Prostate gland (tissue), 2 donors: Measurements from ENCODE around the gene CAMKK1. TPM values are rescaled to one million over a fixed set of nuclear protein-coding genes. Genes with fewer than 3 reads are reported as not detected.

ENCODE experiments used
- DNase-seq: peaks from one replicate; pipeline ENCODE4 v3.0.0-alpha.2; 2019; ENCODE audit warnings: low spot score
- H3K27ac ChIP-seq, 2 donors: fragments of 200-600 bp; sonication (generic); 2 replicates each; pipeline ENCODE4 v1.5.1; 2017 to 2019
- H3K27me3 ChIP-seq: fragments of 200-600 bp; sonication (generic); replicated peaks from 2 replicates; pipeline ENCODE4 v1.5.1; 2019; ENCODE audit not compliant: insufficient read depth
- H3K36me3 ChIP-seq, 2 donors: fragments of 200-600 bp; sonication (generic); 1 replicate in 1 of 2; 2 replicates in 1 of 2; pipeline versions ENCODE4 v1.5.1 to v1.8.1; 2017 to 2019
- H3K4me1 ChIP-seq: fragments of 200-600 bp; sonication (generic); replicated peaks from 2 replicates; pipeline ENCODE4 v1.5.1; 2019
- H3K4me3 ChIP-seq, 2 donors: fragments of 200-600 bp; sonication (generic); 2 replicates each; pipeline ENCODE4 v1.5.1; 2017 to 2019
- H3K9me3 ChIP-seq: fragments of 200-600 bp; sonication (generic); 2 replicates; pipeline ENCODE4 v1.5.1; 2017
- POLR2A ChIP-seq: fragments of 450-650 bp; IDR thresholded peaks from one replicate; pipeline ENCODE4 v1.6.1; 2016; ENCODE audit warnings: antibody characterized with exemption, mild to moderate bottlenecking
- POLR2AphosphoS5 ChIP-seq: sonication (generic); formaldehyde crosslinking; IDR thresholded peaks from one replicate; pipeline ENCODE4 v1.6.1; 2017; ENCODE audit warnings: antibody characterized with exemption
- WGBS: methylation state at CpG from one replicate; pipeline ENCODE4 v1.1.5; 2018; 5-methylcytosine and 5-hydroxymethylcytosine counted together
- intact Hi-C: fragments of 100-400 bp; cut with DNase I; formaldehyde crosslinking; loops from one replicate; pipeline ENCODE4 v1.14.2; 2022
- total RNA-seq, 2 donors: library from RNA; depleted of rRNA; stranded (reverse); fragments of >200 nt; gene quantifications; one replicate each; pipeline ENCODE4 v1.1.0, GENCODE V29; 2016
- TF ChIP-seq, protein P1 (sequence below), 4 experiments: fragments of 200-600 bp in 2 of 4; fragments of 450-650 bp in 2 of 4; sonication (generic) in 2 of 4; IDR thresholded peaks; 1 replicate in 3 of 4; 2 replicates in 1 of 4; pipeline ENCODE4 v1.5.1; 2016 to 2019; ENCODE audit warnings: antibody characterized with exemption in 4 of 4, mild to moderate bottlenecking in 2 of 4, moderate library complexity in 2 of 4

Gene CAMKK1
- total RNA-seq, 2 donors from 2014 or later, result 2.0 to 12.8 TPM

DNA sequence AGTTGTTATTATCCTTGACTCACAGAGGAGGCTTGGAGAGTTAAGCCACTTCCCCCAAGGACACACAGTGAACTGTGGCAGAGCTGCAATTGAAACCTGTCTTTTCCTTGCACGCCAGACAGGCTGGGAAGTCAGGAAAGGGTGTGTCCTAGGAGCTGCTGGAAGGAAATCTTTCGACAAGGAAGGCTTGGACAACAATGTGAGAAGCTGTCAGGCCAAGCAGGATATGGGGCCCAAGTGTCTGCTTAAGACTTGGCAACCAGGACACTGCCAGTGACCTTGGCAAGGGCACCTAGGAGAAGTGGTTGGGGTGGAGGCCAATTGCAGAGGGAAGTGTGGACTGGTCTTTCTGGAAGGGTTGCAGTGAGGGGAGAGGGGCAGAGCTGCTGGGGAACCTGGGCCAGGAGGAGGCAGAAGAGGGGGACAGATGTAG lies 2.1 kb upstream of the CAMKK1 start:
- 4% methylated on average over 2 of the region's 2 CpGs for WGBS
- TF ChIP-seq, protein P1, sequence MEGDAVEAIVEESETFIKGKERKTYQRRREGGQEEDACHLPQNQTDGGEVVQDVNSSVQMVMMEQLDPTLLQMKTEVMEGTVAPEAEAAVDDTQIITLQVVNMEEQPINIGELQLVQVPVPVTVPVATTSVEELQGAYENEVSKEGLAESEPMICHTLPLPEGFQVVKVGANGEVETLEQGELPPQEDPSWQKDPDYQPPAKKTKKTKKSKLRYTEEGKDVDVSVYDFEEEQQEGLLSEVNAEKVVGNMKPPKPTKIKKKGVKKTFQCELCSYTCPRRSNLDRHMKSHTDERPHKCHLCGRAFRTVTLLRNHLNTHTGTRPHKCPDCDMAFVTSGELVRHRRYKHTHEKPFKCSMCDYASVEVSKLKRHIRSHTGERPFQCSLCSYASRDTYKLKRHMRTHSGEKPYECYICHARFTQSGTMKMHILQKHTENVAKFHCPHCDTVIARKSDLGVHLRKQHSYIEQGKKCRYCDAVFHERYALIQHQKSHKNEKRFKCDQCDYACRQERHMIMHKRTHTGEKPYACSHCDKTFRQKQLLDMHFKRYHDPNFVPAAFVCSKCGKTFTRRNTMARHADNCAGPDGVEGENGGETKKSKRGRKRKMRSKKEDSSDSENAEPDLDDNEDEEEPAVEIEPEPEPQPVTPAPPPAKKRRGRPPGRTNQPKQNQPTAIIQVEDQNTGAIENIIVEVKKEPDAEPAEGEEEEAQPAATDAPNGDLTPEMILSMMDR (IDR thresholded peaks at IDR 0.05), result no peak
- TF ChIP-seq POLR2A (no peak), POLR2AphosphoS5 (peak; percentile 65)
- peaks cover 13% of the 10 kb centered on the region for H3K4me1 ChIP-seq
- peak; percentile 55 for DNase-seq
- H3K4me3 ChIP-seq, result no peak overlapping the region
- peak overlapping the region; percentile 63 to 87 for H3K27ac ChIP-seq
- no peaks in the 10 kb centered on the region for H3K36me3 ChIP-seq
- no peaks in the 10 kb centered on the region for H3K27me3 ChIP-seq
- H3K9me3 ChIP-seq, result no peaks in the 10 kb centered on the region
- intact Hi-C loops, result no loop called here

DNA sequence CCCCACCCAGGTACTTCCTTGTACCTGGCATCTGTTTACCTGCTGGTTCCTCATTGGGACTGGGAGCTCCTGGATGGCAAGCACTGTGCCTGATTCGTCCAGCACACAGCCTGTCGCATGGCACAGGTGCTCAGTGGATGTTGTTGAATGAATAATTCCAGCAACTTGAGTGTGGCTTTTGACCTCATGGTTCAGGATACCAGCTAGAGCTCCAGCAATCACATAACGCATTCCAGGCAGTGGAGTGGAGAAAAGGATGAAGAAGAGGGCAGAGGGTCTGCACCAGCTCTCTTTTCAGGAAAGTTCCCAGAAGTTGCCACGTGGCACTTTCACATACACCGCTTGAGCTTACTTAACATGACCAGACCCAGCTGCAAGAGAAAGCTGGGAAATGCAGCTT lies 1.3 kb upstream of the CAMKK1 start:
- peak overlapping the region; percentile 75 to 87 for H3K27ac ChIP-seq
- intact Hi-C loops, result no loop called here
- no peak for TF ChIP-seq POLR2A
- no peak for TF ChIP-seq POLR2AphosphoS5
- TF ChIP-seq, protein P1 (IDR thresholded peaks at IDR 0.05), result no peak
- no peaks in the 10 kb centered on the region for H3K9me3 ChIP-seq
- no peaks in the 10 kb centered on the region for H3K27me3 ChIP-seq
- H3K4me3 ChIP-seq, result no peak overlapping the region
- no peaks in the 10 kb centered on the region for H3K36me3 ChIP-seq
- peaks cover 13% of the 10 kb centered on the region for H3K4me1 ChIP-seq
- WGBS, result 96% methylated on average over 5 of the region's 5 CpGs
- DNase-seq, result no peak

GRCh38 chr17:3893720-3894116 lies 865 bp upstream of the CAMKK1 start:
- H3K27me3 ChIP-seq, result no peaks in the 10 kb centered on the region
- DNase-seq, result no peak
- no peaks in the 10 kb centered on the region for H3K36me3 ChIP-seq
- H3K4me3 ChIP-seq, result peak overlapping the region in 1 of 2 donors; percentile 57
- no peaks in the 10 kb centered on the region for H3K9me3 ChIP-seq
- H3K4me1 ChIP-seq, result peaks cover 13% of the 10 kb centered on the region
- WGBS, result 72% methylated on average over 7 of the region's 7 CpGs
- TF ChIP-seq POLR2A (no peak), POLR2AphosphoS5 (no peak)
- TF ChIP-seq, protein P1 (IDR thresholded peaks at IDR 0.05), result no peak
- H3K27ac ChIP-seq, result peak overlapping the region; percentile 75 to 87
- intact Hi-C loops, result no loop called here

GRCh38 chr17:3892095-3892998 lies 506 bp downstream of the CAMKK1 start:
- Histone ChIP-seq H3K4me1 (peaks cover 23% of the 10 kb centered on the region), H3K4me3 (peak overlapping the region; percentile 55 to 57), H3K27me3 (no peaks in the 10 kb centered on the region), H3K9me3 (no peaks in the 10 kb centered on the region), H3K27ac (peak overlapping the region; percentile 42 to 87), H3K36me3 (no peaks in the 10 kb centered on the region)
- TF ChIP-seq, protein P1 (IDR thresholded peaks at IDR 0.05), result no peak
- TF ChIP-seq POLR2AphosphoS5 (peak; percentile 46), POLR2A (peak; percentile 17)
- intact Hi-C loops, result no loop called here
- WGBS, result under 1% methylated on average over 49 of the region's 96 CpGs
- DNase-seq, result peak; percentile 58
